Keratinocyte (primary cell): ENCODE data around the gene GPHA2.

Source experiments
- CTCF ChIP-seq, 3 experiments: IDR thresholded peaks in 1 of 3; conservative IDR thresholded peaks in 1 of 3; optimal IDR thresholded peaks in 1 of 3; 2 replicates in 2 of 3; 3 replicates in 1 of 3; pipeline versions ENCODE3 to v1.5.1; 2011; ENCODE audit warnings: low read length in 3 of 3, mild to moderate bottlenecking in 3 of 3, moderate library complexity in 2 of 3, control low read depth in 1 of 3, inconsistent platforms in 1 of 3; ENCODE audit not compliant: insufficient read depth in 2 of 3; ENCODE audit errors: extremely low read depth in 1 of 3
- EZH2 ChIP-seq: IDR thresholded peaks from one replicate; pipeline ENCODE4 v1.6.1; 2012; ENCODE audit warnings: inconsistent platforms, mild to moderate bottlenecking, low read length, moderate library complexity

GRCh38 chr11:64951529-64951928 lies 15.8 kb upstream of the GPHA2 start:
- no peak for TF ChIP-seq CTCF (optimal IDR thresholded peaks at IDR 0.05 in 1 of 3, IDR thresholded peaks at IDR 0.05 in 1 of 3, conservative IDR thresholded peaks at IDR 0.05 in 1 of 3; ENCODE audit: extremely low read depth in 1 of 3, insufficient read depth in 2 of 3, low read length in 3 of 3)
- no peak for TF ChIP-seq EZH2
